GM20000 (cell line): ENCODE results near the gene CNTN1.

Source experiments
- DNase-seq: peaks from one replicate; pipeline ENCODE4 v3.0.0; 2012; ENCODE audit warnings: low spot score
- TF ChIP-seq, protein P1 (sequence below): IDR thresholded peaks from 2 replicates; pipeline ENCODE4 v1.5.1; 2012; ENCODE audit warnings: mild to moderate bottlenecking, control low read depth; ENCODE audit errors: extremely low read depth, missing control alignments

Gene CNTN1

DNA sequence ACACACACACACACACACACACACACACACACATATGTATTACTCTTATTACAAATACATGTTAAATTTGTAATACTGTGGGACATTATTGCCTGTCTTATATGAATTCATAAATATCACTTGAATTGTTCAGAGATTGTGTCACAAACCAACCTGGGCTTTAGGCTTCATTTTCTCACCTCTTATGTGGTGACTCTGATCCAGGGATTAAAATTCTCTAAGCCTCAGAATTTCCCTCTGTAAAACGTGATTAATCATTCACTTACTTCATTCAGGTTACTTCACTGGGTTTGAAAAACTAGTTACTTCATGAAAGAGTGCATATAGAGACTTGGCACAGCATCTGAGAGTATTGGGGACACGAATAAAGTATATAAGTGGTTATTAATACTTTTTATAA, 255.6 kb downstream of the CNTN1 start:
- no peak for DNase-seq
- TF ChIP-seq, protein P1, sequence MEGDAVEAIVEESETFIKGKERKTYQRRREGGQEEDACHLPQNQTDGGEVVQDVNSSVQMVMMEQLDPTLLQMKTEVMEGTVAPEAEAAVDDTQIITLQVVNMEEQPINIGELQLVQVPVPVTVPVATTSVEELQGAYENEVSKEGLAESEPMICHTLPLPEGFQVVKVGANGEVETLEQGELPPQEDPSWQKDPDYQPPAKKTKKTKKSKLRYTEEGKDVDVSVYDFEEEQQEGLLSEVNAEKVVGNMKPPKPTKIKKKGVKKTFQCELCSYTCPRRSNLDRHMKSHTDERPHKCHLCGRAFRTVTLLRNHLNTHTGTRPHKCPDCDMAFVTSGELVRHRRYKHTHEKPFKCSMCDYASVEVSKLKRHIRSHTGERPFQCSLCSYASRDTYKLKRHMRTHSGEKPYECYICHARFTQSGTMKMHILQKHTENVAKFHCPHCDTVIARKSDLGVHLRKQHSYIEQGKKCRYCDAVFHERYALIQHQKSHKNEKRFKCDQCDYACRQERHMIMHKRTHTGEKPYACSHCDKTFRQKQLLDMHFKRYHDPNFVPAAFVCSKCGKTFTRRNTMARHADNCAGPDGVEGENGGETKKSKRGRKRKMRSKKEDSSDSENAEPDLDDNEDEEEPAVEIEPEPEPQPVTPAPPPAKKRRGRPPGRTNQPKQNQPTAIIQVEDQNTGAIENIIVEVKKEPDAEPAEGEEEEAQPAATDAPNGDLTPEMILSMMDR: no peak

- TF ChIP-seq, protein P1: no peak
- no peak for DNase-seq
These were observed 260.8 kb downstream of the CNTN1 start for GRCh38 chr12:40953076-40953475.

DNA sequence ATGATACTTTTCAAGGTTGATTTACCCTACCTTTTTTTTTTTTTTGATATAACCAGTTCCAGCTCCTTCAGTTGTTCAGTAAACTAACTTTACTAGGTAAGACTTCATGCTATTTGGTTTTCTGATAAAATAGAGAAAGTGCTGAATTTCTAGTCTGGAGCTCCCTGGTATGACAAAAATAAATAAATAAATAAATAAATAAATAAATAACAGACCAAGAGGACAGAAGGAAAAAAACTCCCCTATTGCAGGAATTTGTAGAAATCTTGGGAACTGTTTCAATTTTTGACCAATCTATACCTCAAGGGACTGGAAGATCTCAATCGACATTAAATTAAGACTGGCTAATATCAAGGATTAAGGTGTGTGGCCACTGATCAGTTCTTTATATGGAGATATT, 265.2 kb downstream of the CNTN1 start:
- no peak for DNase-seq
- TF ChIP-seq, protein P1: no peak

DNA sequence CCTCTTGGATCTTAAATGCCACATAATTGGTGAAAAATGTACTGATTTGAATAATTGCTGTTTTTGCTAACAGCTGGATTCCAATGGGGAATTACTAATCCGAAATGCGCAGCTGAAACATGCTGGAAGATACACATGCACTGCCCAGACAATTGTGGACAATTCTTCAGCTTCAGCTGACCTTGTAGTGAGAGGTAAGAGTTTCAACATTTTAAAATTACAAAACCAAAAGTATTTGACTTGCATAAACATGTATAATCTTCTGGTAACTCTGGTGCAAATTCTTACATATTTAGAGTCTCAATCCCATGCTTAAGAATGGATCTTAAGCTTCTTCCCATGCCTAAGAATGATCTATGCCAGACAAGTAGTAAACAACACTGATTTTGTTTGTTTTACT, 266.8 kb downstream of the CNTN1 start:
- no peak for DNase-seq
- TF ChIP-seq, protein P1: no peak

DNA sequence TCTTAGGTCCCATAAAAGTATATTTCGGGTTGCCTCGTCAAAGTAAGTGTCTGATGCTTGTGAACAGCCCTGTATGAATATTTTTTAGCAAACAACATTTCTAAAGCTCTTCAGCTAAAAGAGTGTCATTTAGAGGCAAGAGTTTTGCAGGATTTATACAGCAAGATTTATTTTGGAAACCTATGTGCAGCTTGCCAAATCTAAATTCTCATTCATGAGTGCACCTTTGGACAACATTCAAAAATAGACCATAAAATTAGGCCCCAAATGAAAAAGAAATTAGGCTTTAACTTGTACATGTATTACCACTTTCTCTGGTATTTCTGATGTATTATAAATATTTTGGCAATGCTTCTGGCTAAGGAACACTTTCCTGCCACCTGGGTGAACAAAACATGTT, 271.5 kb downstream of the CNTN1 start:
- TF ChIP-seq, protein P1: no peak
- DNase-seq: no peak

GRCh38 chr12:40969796-40970195, 277.6 kb downstream of the CNTN1 start:
- TF ChIP-seq, protein P1: no peak

GRCh38 chr12:40970320-40970907, 278.2 kb downstream of the CNTN1 start:
- no peak for DNase-seq
- TF ChIP-seq, protein P1: no peak

More at GRCh38 chr12:40969796-40970195, 277.6 kb downstream of the CNTN1 start:
- DNase-seq: no peak
